SK-N-MC (cell line): ENCODE measurements around the gene SDHAF1.

ENCODE experiments used
- EZH2 ChIP-seq: fragments of 200-600 bp; sonication (generic); IDR thresholded peaks from one replicate; pipeline ENCODE4 v1.6.1; 2017; ENCODE audit warnings: antibody characterized with exemption
- FOXP2 ChIP-seq: optimal IDR thresholded peaks from 2 replicates; pipeline ENCODE3; 2011; ENCODE audit warnings: mild to moderate bottlenecking, moderate library complexity; ENCODE audit not compliant: insufficient read depth; ENCODE audit errors: extremely low read length, control extremely low read depth
- POLR2AphosphoS5 ChIP-seq: IDR thresholded peaks from 2 replicates; pipeline ENCODE4 v1.6.1; 2012; ENCODE audit warnings: mild to moderate bottlenecking, low read depth, low read length, borderline replicate concordance

DNA sequence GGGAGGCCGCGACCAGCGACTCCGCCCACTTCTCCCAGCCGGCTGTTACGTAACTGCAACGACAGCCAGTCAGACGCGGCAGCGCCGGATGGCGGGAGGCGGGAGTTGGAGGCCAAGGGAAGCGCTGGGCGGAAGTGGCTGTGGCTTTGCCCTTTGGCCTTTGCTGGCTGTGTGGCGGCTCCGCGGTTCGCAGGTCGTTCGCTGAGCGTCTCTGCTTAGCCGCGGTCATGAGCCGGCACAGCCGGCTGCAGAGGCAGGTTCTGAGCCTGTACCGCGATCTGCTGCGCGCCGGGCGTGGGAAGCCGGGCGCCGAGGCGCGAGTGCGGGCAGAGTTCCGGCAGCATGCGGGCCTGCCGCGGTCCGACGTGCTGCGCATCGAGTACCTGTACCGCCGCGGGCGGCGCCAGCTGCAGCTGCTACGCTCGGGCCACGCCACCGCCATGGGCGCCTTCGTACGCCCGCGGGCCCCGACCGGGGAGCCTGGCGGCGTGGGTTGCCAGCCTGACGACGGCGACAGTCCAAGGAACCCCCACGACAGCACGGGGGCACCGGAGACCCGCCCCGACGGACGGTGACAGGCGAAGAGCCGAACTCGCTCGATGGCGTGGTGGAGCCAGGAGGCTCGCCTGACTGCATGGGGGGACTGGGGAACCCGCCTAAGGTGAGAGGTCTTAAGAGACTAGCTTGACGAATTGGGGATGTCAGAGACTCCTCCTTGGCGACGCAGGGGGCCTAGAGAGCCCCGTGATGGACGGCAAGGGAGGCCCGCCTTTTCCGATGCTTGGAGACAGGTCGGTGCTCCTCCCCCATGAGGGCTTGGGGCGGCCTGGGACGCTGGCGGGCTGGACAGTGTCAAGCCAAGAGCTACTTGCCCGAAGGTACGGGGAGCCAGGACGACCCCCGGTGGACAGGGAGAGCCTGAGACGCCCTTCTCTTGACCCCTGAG, at the start of gene SDHAF1:
- no peak for TF ChIP-seq EZH2
- peak; percentile 88; the same call in 1 of the 2 replicates for TF ChIP-seq POLR2AphosphoS5
- peak; percentile 52 for TF ChIP-seq FOXP2
